DOHH2 (cell line): Measurements from ENCODE around the gene CAND2.

Source experiments
- H3F3A ChIP-seq: fragments of 200-600 bp; sonication (generic), shearing (Covaris generic); 2 replicates; pipeline ENCODE4 v1.6.0; 2016; ENCODE audit warnings: antibody characterized with exemption, mild to moderate bottlenecking; ENCODE audit not compliant: control insufficient read depth, insufficient read depth
- H3K27ac ChIP-seq: fragments of 200-600 bp; sonication (generic); 2 replicates; pipeline ENCODE4 v1.5.1; 2014; ENCODE audit warnings: low read depth, mild to moderate bottlenecking, low read length, moderate library complexity
- H3K27me3 ChIP-seq: fragments of 200-600 bp; sonication (generic); 2 replicates; pipeline ENCODE4 v1.6.1; 2014; ENCODE audit warnings: mild to moderate bottlenecking, low read length, mixed read lengths; ENCODE audit not compliant: control insufficient read depth
- H3K36me3 ChIP-seq: fragments of 200-600 bp; sonication (generic); 2 replicates; pipeline ENCODE4 v1.6.1; 2014; ENCODE audit warnings: mild to moderate bottlenecking, low read length, moderate library complexity, mixed read lengths; ENCODE audit not compliant: control insufficient read depth
- H3K4me1 ChIP-seq: fragments of 200-600 bp; sonication (generic); 2 replicates; pipeline ENCODE4 v1.6.1; 2014; ENCODE audit warnings: mild to moderate bottlenecking, low read length, mixed read lengths; ENCODE audit not compliant: control insufficient read depth
- H3K4me2 ChIP-seq: fragments of 200-600 bp; sonication (generic); 2 replicates; pipeline ENCODE4 v1.6.0; 2014; ENCODE audit warnings: mild to moderate bottlenecking, low read length, moderate library complexity
- H3K4me3 ChIP-seq: fragments of 200-600 bp; sonication (generic); 2 replicates; pipeline ENCODE4 v1.5.1; 2014; ENCODE audit warnings: mild to moderate bottlenecking, low read length, mixed read lengths
- H3K79me2 ChIP-seq: fragments of 200-600 bp; sonication (generic); 2 replicates; pipeline ENCODE4 v1.6.1; 2014; ENCODE audit warnings: mild to moderate bottlenecking, low read length, mixed read lengths; ENCODE audit not compliant: control insufficient read depth
- H3K9me2 ChIP-seq: fragments of 200-600 bp; sonication (generic); replicated peaks from 2 replicates; pipeline ENCODE4 v1.6.1; 2014; ENCODE audit warnings: mild to moderate bottlenecking, low read length, mixed read lengths; ENCODE audit not compliant: control insufficient read depth
- H3K9me3 ChIP-seq: fragments of 200-600 bp; sonication (generic); 2 replicates; pipeline ENCODE4 v1.6.1; 2014; ENCODE audit warnings: antibody characterized with exemption, low read length, mixed read lengths; ENCODE audit not compliant: control insufficient read depth, insufficient read depth
- H4K20me1 ChIP-seq: fragments of 200-600 bp; sonication (generic); 2 replicates; pipeline ENCODE4 v1.6.0; 2014; ENCODE audit warnings: low read depth, mild to moderate bottlenecking, antibody characterized with exemption, low read length, moderate library complexity; ENCODE audit not compliant: control insufficient read depth, insufficient read depth
- CTCF ChIP-seq: fragments of 200-600 bp; sonication (generic); IDR thresholded peaks from one replicate; pipeline ENCODE4 v1.5.1; 2014; ENCODE audit warnings: antibody characterized with exemption, mild to moderate bottlenecking, low read depth, low read length; ENCODE audit not compliant: poor library complexity, severe bottlenecking
- EZH2phosphoT487 ChIP-seq: fragments of 200-600 bp; sonication (generic); IDR thresholded peaks from 2 replicates; pipeline ENCODE4 v1.6.1; 2017; ENCODE audit warnings: borderline replicate concordance, mild to moderate bottlenecking, antibody characterized with exemption, low read length, moderate library complexity, mixed read lengths

CAND2 gene

GRCh38 chr3:12882336-12883310 is 86.1 kb downstream of the CAND2 start:
- Histone ChIP-seq H3K79me2 (no peaks in the 10 kb centered on the region), H3K27ac (no peak overlapping the region), H4K20me1 (no peaks in the 10 kb centered on the region), H3F3A (no peaks in the 10 kb centered on the region; the same call in 1 of the 2 replicates), H3K4me1 (peaks cover 27% of the 10 kb centered on the region), H3K9me2 (no peaks in the 10 kb centered on the region), H3K9me3 (peaks cover 4% of the 10 kb centered on the region; the same call in 1 of the 2 replicates), H3K4me3 (no peak overlapping the region), H3K4me2 (peak overlapping the region; percentile 20), H3K27me3 (peaks cover 13% of the 10 kb centered on the region), H3K36me3 (no peaks in the 10 kb centered on the region)
- TF ChIP-seq CTCF (no peak), EZH2phosphoT487 (no peak)

- peaks cover 24% of the 10 kb centered on the region for H3K27me3 ChIP-seq
- H3K9me3 ChIP-seq = peaks cover 4% of the 10 kb centered on the region; the same call in 1 of the 2 replicates
- no peaks in the 10 kb centered on the region; the same call in 1 of the 2 replicates for H3F3A ChIP-seq
- TF ChIP-seq EZH2phosphoT487 = no peak
- TF ChIP-seq CTCF = no peak
- no peaks in the 10 kb centered on the region for H3K9me2 ChIP-seq
- no peaks in the 10 kb centered on the region for H3K36me3 ChIP-seq
- H3K4me1 ChIP-seq = peaks cover 30% of the 10 kb centered on the region
- no peaks in the 10 kb centered on the region for H3K79me2 ChIP-seq
- H3K4me3 ChIP-seq = no peak overlapping the region
- H4K20me1 ChIP-seq = no peaks in the 10 kb centered on the region
- no peak overlapping the region for H3K4me2 ChIP-seq
- no peak overlapping the region for H3K27ac ChIP-seq
Measured at GRCh38 chr3:12884186-12884680, 87.8 kb downstream of the CAND2 start.
